HUES6 (cell line): ENCODE data around the gene FAM163A.
"Not testable (repeated sequence)": the region's sequence is repeated elsewhere in the genome, so short reads cannot be mapped to it uniquely, and the experiment has no call there.

Experiments used
- H3K27ac ChIP-seq: 2 replicates; pipeline ENCODE4 v1.7.0; 2013; ENCODE audit warnings: low read depth, mild to moderate bottlenecking, low read length, inconsistent platforms
- H3K27me3 ChIP-seq: 2 replicates; pipeline ENCODE4 v1.6.1; 2013; ENCODE audit warnings: low read length; ENCODE audit not compliant: control insufficient read depth, insufficient read depth
- H3K36me3 ChIP-seq: 2 replicates; pipeline ENCODE4 v1.6.1; 2013; ENCODE audit warnings: low read length; ENCODE audit not compliant: control insufficient read depth, insufficient read depth
- H3K4me1 ChIP-seq: 2 replicates; pipeline ENCODE4 v1.6.1; 2013; ENCODE audit warnings: low read length; ENCODE audit not compliant: control insufficient read depth, insufficient read depth
- H3K4me3 ChIP-seq: 2 replicates; pipeline ENCODE4 v1.5.1; 2013; ENCODE audit warnings: low read depth, low read length
- H3K9ac ChIP-seq: one replicate; pipeline ENCODE4 v1.6.1; 2013; ENCODE audit warnings: mild to moderate bottlenecking, low read length
- H3K9me3 ChIP-seq: 2 replicates; pipeline ENCODE4 v1.6.1; 2013; ENCODE audit warnings: low read depth, low read length; ENCODE audit not compliant: control insufficient read depth, insufficient read depth

Gene FAM163A

GRCh38 chr1:179794146-179794545 lies 51.1 kb downstream of the FAM163A start:
- Histone ChIP-seq H3K27ac (no peak overlapping the region), H3K36me3 (no peaks in the 10 kb centered on the region), H3K4me3 (no peak overlapping the region), H3K4me1 (no peaks in the 10 kb centered on the region), H3K9ac (no peak overlapping the region), H3K9me3 (no peaks in the 10 kb centered on the region), H3K27me3 (no peaks in the 10 kb centered on the region)

- H3K27me3 ChIP-seq = no peaks in the 10 kb centered on the region
- no peak overlapping the region for H3K4me3 ChIP-seq
- no peak overlapping the region for H3K27ac ChIP-seq
- no peak overlapping the region for H3K9ac ChIP-seq
- H3K36me3 ChIP-seq = no peaks in the 10 kb centered on the region
- H3K4me1 ChIP-seq = no peaks in the 10 kb centered on the region
- H3K9me3 ChIP-seq = no peaks in the 10 kb centered on the region
Measured at GRCh38 chr1:179794669-179795068, 51.6 kb downstream of the FAM163A start.

GRCh38 chr1:179798213-179798863 lies 55.2 kb downstream of the FAM163A start:
- Histone ChIP-seq H3K4me3 (no peak overlapping the region), H3K36me3 (no peaks in the 10 kb centered on the region)

GRCh38 chr1:179798864-179799516 lies 55.9 kb downstream of the FAM163A start:
- Histone ChIP-seq H3K4me3 (no peak overlapping the region), H3K36me3 (no peaks in the 10 kb centered on the region), H3K9me3 (no peaks in the 10 kb centered on the region), H3K9ac (no peak overlapping the region), H3K27me3 (no peaks in the 10 kb centered on the region), H3K27ac (no peak overlapping the region), H3K4me1 (no peaks in the 10 kb centered on the region)

More at GRCh38 chr1:179798213-179798863, 55.2 kb downstream of the FAM163A start:
- no peak overlapping the region for H3K9ac ChIP-seq
- no peaks in the 10 kb centered on the region for H3K27me3 ChIP-seq
- no peak overlapping the region for H3K27ac ChIP-seq
- H3K9me3 ChIP-seq = no peaks in the 10 kb centered on the region
- H3K4me1 ChIP-seq = no peaks in the 10 kb centered on the region

GRCh38 chr1:179800481-179800880 lies 57.4 kb downstream of the FAM163A start:
- no peaks in the 10 kb centered on the region for H3K9me3 ChIP-seq
- no peak overlapping the region for H3K4me3 ChIP-seq
- no peaks in the 10 kb centered on the region for H3K27me3 ChIP-seq
- H3K4me1 ChIP-seq = no peaks in the 10 kb centered on the region
- no peak overlapping the region for H3K9ac ChIP-seq
- no peak overlapping the region for H3K27ac ChIP-seq
- no peaks in the 10 kb centered on the region for H3K36me3 ChIP-seq

- Histone ChIP-seq H3K27ac (no peak overlapping the region), H3K36me3 (no peaks in the 10 kb centered on the region), H3K27me3 (no peaks in the 10 kb centered on the region), H3K9me3 (no peaks in the 10 kb centered on the region), H3K9ac (no peak overlapping the region), H3K4me1 (no peaks in the 10 kb centered on the region), H3K4me3 (no peak overlapping the region)
Measured at GRCh38 chr1:179803104-179803503, 60.0 kb downstream of the FAM163A start.

GRCh38 chr1:179803918-179804317 lies 60.8 kb downstream of the FAM163A start:
- no peak overlapping the region for H3K9ac ChIP-seq

GRCh38 chr1:179804417-179804816 lies 61.3 kb downstream of the FAM163A start:
- not testable (repeated sequence) for H3K9me3 ChIP-seq, H3K27ac ChIP-seq, H3K36me3 ChIP-seq, H3K27me3 ChIP-seq, H3K4me3 ChIP-seq, H3K4me1 ChIP-seq, H3K9ac ChIP-seq

More at GRCh38 chr1:179803918-179804317, 60.8 kb downstream of the FAM163A start:
- no peaks in the 10 kb centered on the region for H3K27me3 ChIP-seq
- H3K4me3 ChIP-seq = no peak overlapping the region
- no peak overlapping the region for H3K27ac ChIP-seq
- H3K9me3 ChIP-seq = no peaks in the 10 kb centered on the region
- H3K4me1 ChIP-seq = no peaks in the 10 kb centered on the region
- H3K36me3 ChIP-seq = no peaks in the 10 kb centered on the region

GRCh38 chr1:179805291-179806195 lies 62.5 kb downstream of the FAM163A start:
- no peaks in the 10 kb centered on the region for H3K27me3 ChIP-seq
- no peak overlapping the region for H3K27ac ChIP-seq
- H3K4me3 ChIP-seq = no peak overlapping the region
- H3K36me3 ChIP-seq = no peaks in the 10 kb centered on the region
- H3K9ac ChIP-seq = no peak overlapping the region
- H3K9me3 ChIP-seq = no peaks in the 10 kb centered on the region
- no peaks in the 10 kb centered on the region for H3K4me1 ChIP-seq

- Histone ChIP-seq H3K9me3 (no peaks in the 10 kb centered on the region), H3K9ac (no peak overlapping the region), H3K27me3 (no peaks in the 10 kb centered on the region), H3K36me3 (no peaks in the 10 kb centered on the region), H3K27ac (no peak overlapping the region), H3K4me3 (no peak overlapping the region), H3K4me1 (no peaks in the 10 kb centered on the region)
Measured at GRCh38 chr1:179806333-179806732, 63.2 kb downstream of the FAM163A start.

GRCh38 chr1:179807291-179807690 lies 64.2 kb downstream of the FAM163A start:
- Histone ChIP-seq H3K4me1 (no peaks in the 10 kb centered on the region), H3K9ac (no peak overlapping the region), H3K27me3 (no peaks in the 10 kb centered on the region; the same call in 1 of the 2 replicates), H3K9me3 (no peaks in the 10 kb centered on the region), H3K4me3 (no peak overlapping the region), H3K27ac (no peak overlapping the region), H3K36me3 (no peaks in the 10 kb centered on the region)
